CD4-positive, alpha-beta T cell treated with Interleukin-21 for 1 hour (primary cell): ENCODE measurements around the gene SPDYE5.

Experiments used
- DNase-seq: peaks from one replicate; pipeline ENCODE4 v3.0.0-alpha.2; 2020

Gene SPDYE5

GRCh38 chr7:75537731-75538130 lies 45.6 kb downstream of the SPDYE5 start:
- DNase-seq = no peak

- DNase-seq = no peak
These were observed 54.3 kb downstream of the SPDYE5 start for GRCh38 chr7:75546237-75547015.
